Endothelial cell of umbilical vein (primary cell): ENCODE data around the gene ZNF423. TPM values are rescaled to one million over a fixed set of nuclear protein-coding genes. Genes with fewer than 3 reads are reported as not detected.

ENCODE experiments used
- BruUV-seq: library from RNA; stranded (reverse); fragments of 400-500 nt; replicated peaks from 2 replicates; lab custom pipeline; 2021; lab: Mats Ljungman, UMichigan
- CTCF ChIA-PET: fragments of 300-600, 350-600 bp; sonication (Branson Sonifier 250); formaldehyde crosslinking; loops from one replicate; lab custom pipeline; 2021; ENCODE audit warnings: antibody characterized with exemption, inconsistent platforms; lab: Charles Lee
- POLR2A ChIA-PET: fragments of 300-600, 350-600 bp; sonication (Branson Sonifier 250); formaldehyde crosslinking; loops from one replicate; lab custom pipeline; 2021; ENCODE audit warnings: antibody characterized with exemption, inconsistent platforms; lab: Charles Lee
- DNase-seq: peaks from one replicate; pipeline ENCODE4 v3.0.0-alpha.2; 2011; ENCODE audit warnings: low read depth, low spot score
- FAIRE-seq: peaks from 2 replicates; lab custom pipeline; 2011; peaks lifted over from hg19 to GRCh38; lab: Jason Lieb, UNC
- H2AFZ ChIP-seq: 2 replicates; pipeline ENCODE4 v1.6.0; 2012; ENCODE audit warnings: low read depth, low read length, control low read depth, inconsistent platforms
- H3K27ac ChIP-seq: 2 replicates; pipeline ENCODE4 v1.5.1; 2011; ENCODE audit warnings: low read depth, mild to moderate bottlenecking, control low read depth, low read length, moderate library complexity; ENCODE audit not compliant: insufficient read depth
- H3K27me3 ChIP-seq, 2 experiments: 2 replicates each; pipeline versions ENCODE4 v1.6.0 to v1.6.1; 2011; ENCODE audit warnings: low read length in 2 of 2, mixed read lengths in 1 of 2; ENCODE audit not compliant: control insufficient read depth in 2 of 2, insufficient read depth in 2 of 2
- H3K36me3 ChIP-seq, 2 experiments: 2 replicates in 1 of 2; 3 replicates in 1 of 2; pipeline ENCODE4 v1.5.1; 2011; ENCODE audit warnings: low read length in 2 of 2, mild to moderate bottlenecking in 1 of 2, moderate library complexity in 1 of 2; ENCODE audit not compliant: control insufficient read depth in 2 of 2, insufficient read depth in 2 of 2; ENCODE audit errors: extremely low read depth in 1 of 2
- H3K4me1 ChIP-seq: 3 replicates; pipeline ENCODE4 v1.5.1; 2011; ENCODE audit warnings: mild to moderate bottlenecking, low read length; ENCODE audit not compliant: control insufficient read depth, insufficient read depth; ENCODE audit errors: extremely low read depth
- H3K4me2 ChIP-seq: 2 replicates; pipeline ENCODE4 v1.6.1; 2011; ENCODE audit warnings: low read length, control low read depth, mixed read lengths; ENCODE audit not compliant: insufficient read depth
- H3K4me3 ChIP-seq, 3 experiments: fragments of 200-600 bp in 1 of 3; sonication (generic), shearing (Covaris generic) in 1 of 3; replicated peaks in 1 of 3; 2 replicates each; pipeline ENCODE4 v1.5.1; 2011 to 2016; ENCODE audit warnings: control low read depth in 3 of 3, low read length in 3 of 3, mild to moderate bottlenecking in 2 of 3, inconsistent platforms in 1 of 3, low read depth in 1 of 3, moderate library complexity in 1 of 3; ENCODE audit not compliant: insufficient read depth in 1 of 3
- H3K79me2 ChIP-seq: 2 replicates; pipeline ENCODE4 v1.6.0; 2012; ENCODE audit warnings: low read length, inconsistent platforms; ENCODE audit not compliant: control insufficient read depth, insufficient read depth
- H3K9ac ChIP-seq: replicated peaks from 2 replicates; pipeline ENCODE3; 2011; ENCODE audit warnings: low read length, control low read depth; ENCODE audit not compliant: insufficient read depth; ENCODE audit errors: extremely low read depth
- H3K9me1 ChIP-seq: replicated peaks from 3 replicates; pipeline ENCODE4 v1.6.0; 2011; ENCODE audit warnings: mild to moderate bottlenecking, low read length; ENCODE audit not compliant: control insufficient read depth, insufficient read depth; ENCODE audit errors: extremely low read depth
- H3K9me3 ChIP-seq: replicated peaks from 2 replicates; pipeline ENCODE4 v1.5.1; 2012; ENCODE audit warnings: low read length, inconsistent platforms; ENCODE audit not compliant: control insufficient read depth, insufficient read depth
- H4K20me1 ChIP-seq: replicated peaks from 2 replicates; pipeline ENCODE3; 2011; ENCODE audit warnings: mild to moderate bottlenecking, low read length; ENCODE audit not compliant: control insufficient read depth, insufficient read depth; ENCODE audit errors: extremely low read depth
- CTCF ChIP-seq, 2 donors: IDR thresholded peaks; 1 replicate in 1 of 2; 2 replicates in 1 of 2; pipeline ENCODE4 v1.5.1; 2011; ENCODE audit warnings: low read length in 2 of 2, mild to moderate bottlenecking in 2 of 2, moderate library complexity in 2 of 2, control low read depth in 1 of 2, inconsistent platforms in 1 of 2, low read depth in 1 of 2; ENCODE audit not compliant: insufficient read depth in 1 of 2; ENCODE audit errors: extremely low read depth in 1 of 2
- EZH2 ChIP-seq: IDR thresholded peaks from 2 replicates; pipeline ENCODE4 v1.6.1; 2012; ENCODE audit warnings: borderline replicate concordance, low read depth, mild to moderate bottlenecking, moderate library complexity, low read length, inconsistent platforms; ENCODE audit not compliant: severe bottlenecking
- FOS ChIP-seq: IDR thresholded peaks from 2 replicates; pipeline ENCODE4 v1.6.1; 2011; ENCODE audit warnings: mild to moderate bottlenecking, low read length, moderate library complexity, borderline replicate concordance; ENCODE audit not compliant: insufficient read depth
- GATA2 ChIP-seq: IDR thresholded peaks from 2 replicates; pipeline ENCODE4 v1.7.0; 2011; ENCODE audit warnings: low read depth, mild to moderate bottlenecking, moderate library complexity, mixed read lengths, low read length; ENCODE audit not compliant: insufficient read length, insufficient read depth
- JUN ChIP-seq: IDR thresholded peaks from 2 replicates; pipeline ENCODE4 v1.6.1; 2011; ENCODE audit warnings: borderline replicate concordance, low read depth; ENCODE audit not compliant: insufficient read length, insufficient read depth
- MAX ChIP-seq: IDR thresholded peaks from 2 replicates; pipeline ENCODE4 v1.6.1; 2011; ENCODE audit not compliant: insufficient read depth, insufficient read length
- MYC ChIP-seq: IDR thresholded peaks from one replicate; pipeline ENCODE4 v1.6.1; 2011; ENCODE audit warnings: mild to moderate bottlenecking, low read depth, low read length
- POLR2A ChIP-seq: IDR thresholded peaks from 2 replicates; pipeline ENCODE4 v1.6.1; 2012; ENCODE audit warnings: low read depth, mild to moderate bottlenecking, control low read depth, low read length
- POLR2AphosphoS5 ChIP-seq: IDR thresholded peaks from 2 replicates; pipeline ENCODE4 v1.6.1; 2012; ENCODE audit warnings: low read depth, mild to moderate bottlenecking, control low read depth, low read length, moderate library complexity; ENCODE audit not compliant: insufficient read depth
- dilution Hi-C: fragments of 300-500 bp; cut with MboI; formaldehyde crosslinking; loops from one replicate; pipeline ENCODE4 v1.15.0; 2019; ENCODE audit warnings: low sequenced_read_pairs; ENCODE audit not compliant: extremely low pct_ligation_motif_present
- intact Hi-C: fragments of 100-400 bp; cut with micrococcal nuclease; formaldehyde crosslinking; loops from one replicate; pipeline ENCODE4 v1.10.0; 2022
- polyA plus RNA-seq, 4 experiments: library from polyadenylated mRNA; depleted of rRNA in 3 of 4; stranded (reverse) in 3 of 4; unstranded in 1 of 4; fragments of >200 nt; gene quantifications; 2 replicates each; pipeline versions ENCODE4 v1.2.1 to v1.2.3, GENCODE V29; 2011 to 2012; ENCODE audit warnings: missing spikeins in 1 of 4
- total RNA-seq: library from RNA; stranded (reverse); gene quantifications from 2 replicates; pipeline ENCODE4 v1.2.3, GENCODE V29; 2021

The ZNF423 gene
- total and polyA plus RNA-seq, 2 donors (not counting 3 experiments of a cell fraction or from before 2014, with no cell fraction given), result 2.2 to 8.1 TPM

- Histone ChIP-seq H3K4me3 (no peak overlapping the region), H3K4me2 (no peak overlapping the region), H3K4me1 (no peaks in the 10 kb centered on the region), H3K9me3 (no peaks in the 10 kb centered on the region), H3K9me1 (no peaks in the 10 kb centered on the region), H4K20me1 (no peaks in the 10 kb centered on the region), H2AFZ (no peak overlapping the region), H3K79me2 (no peaks in the 10 kb centered on the region), H3K27ac (no peak overlapping the region), H3K36me3 (no peaks in the 10 kb centered on the region), H3K27me3 (no peaks in the 10 kb centered on the region), H3K9ac (no peak overlapping the region)
- dilution Hi-C loops, result no loop called here
- BruUV-seq, result no TSS peak
- intact Hi-C loops, result no loop called here
- POLR2A ChIA-PET, result no interaction called here
- CTCF ChIA-PET, result interaction anchor here (0.7 to 1.0 kb wide), 2 partner anchors 12 to 19 kb away, joined by 3 to 4 read pairs; no protein-coding TSS in a partner anchor
- TF ChIP-seq MAX (no peak), MYC (no peak), POLR2AphosphoS5 (no peak), CTCF (IDR thresholded peaks at IDR 0.05; ENCODE audit: extremely low read depth in 1 of 2, insufficient read depth in 1 of 2, low read depth in 1 of 2, low read length in 2 of 2) (no peak), GATA2 (no peak), FOS (no peak), EZH2 (no peak), POLR2A (no peak), JUN (no peak)
- FAIRE-seq (no peak), DNase-seq (no peak)
Measured at GRCh38 chr16:49651996-49652395, 203.9 kb downstream of the ZNF423 start.
